Central memory CD4-positive, alpha-beta T cell (primary cell): Measurements from ENCODE around the gene CCDC116.
"Not testable (repeated sequence)": the region's sequence is repeated elsewhere in the genome, so short reads cannot be mapped to it uniquely, and the experiment has no call there.

Experiments
- DNase-seq: peaks from one replicate; pipeline ENCODE4 v3.0.0; 2022

Gene CCDC116

GRCh38 chr22:21657020-21657359 lies 24.4 kb downstream of the CCDC116 start:
- no peak for DNase-seq

- DNase-seq, result peak; percentile 68
These were observed 24.9 kb downstream of the CCDC116 start for GRCh38 chr22:21657360-21658032.

- no peak for DNase-seq
These were observed 27.4 kb downstream of the CCDC116 start for GRCh38 chr22:21659864-21660525.

- DNase-seq, result no peak
These were observed 28.3 kb downstream of the CCDC116 start for GRCh38 chr22:21660904-21661303.

- no peak for DNase-seq
These were observed 29.4 kb downstream of the CCDC116 start for GRCh38 chr22:21661991-21662390.

- DNase-seq, result no peak
These were observed 31.2 kb downstream of the CCDC116 start for GRCh38 chr22:21663738-21664137.

- DNase-seq, result no peak
These were observed 32.7 kb downstream of the CCDC116 start for GRCh38 chr22:21665047-21665851.

GRCh38 chr22:21666786-21667185 lies 34.2 kb downstream of the CCDC116 start:
- no peak for DNase-seq

- no peak for DNase-seq
These were observed 36.5 kb downstream of the CCDC116 start for GRCh38 chr22:21669026-21669425.

- DNase-seq, result no peak
These were observed 39.6 kb downstream of the CCDC116 start for GRCh38 chr22:21672107-21672629.

GRCh38 chr22:21673534-21674321 lies 41.2 kb downstream of the CCDC116 start:
- no peak for DNase-seq

- no peak for DNase-seq
These were observed 42.2 kb downstream of the CCDC116 start for GRCh38 chr22:21674638-21675245.

- DNase-seq, result no peak
These were observed 45.3 kb downstream of the CCDC116 start for GRCh38 chr22:21677606-21678443.

- not testable (repeated sequence) for DNase-seq
These were observed 46.3 kb downstream of the CCDC116 start for GRCh38 chr22:21678842-21679241.

GRCh38 chr22:21679383-21679782 lies 46.8 kb downstream of the CCDC116 start:
- DNase-seq, result no peak

GRCh38 chr22:21680830-21681565 lies 48.4 kb downstream of the CCDC116 start:
- no peak for DNase-seq

- no peak for DNase-seq
These were observed 49.2 kb downstream of the CCDC116 start for GRCh38 chr22:21681566-21682370.

- no peak for DNase-seq
These were observed 50.0 kb downstream of the CCDC116 start for GRCh38 chr22:21682385-21683175.

- no peak for DNase-seq
These were observed 50.8 kb downstream of the CCDC116 start for GRCh38 chr22:21683401-21683811.
